Suprapubic skin (tissue), 4 donors: ENCODE measurements around the gene KANK4. TPM values are rescaled to one million over a fixed set of nuclear protein-coding genes. Genes with fewer than 3 reads are reported as not detected.

ENCODE experiments used
- DNase-seq, 2 donors: peaks; one replicate each; pipeline ENCODE4 v3.0.0-alpha.2; 2019; ENCODE audit warnings: low spot score in 2 of 2
- H3K27ac ChIP-seq: fragments of 200-600 bp; sonication (generic); one replicate; pipeline ENCODE4 v1.5.1; 2019
- H3K27me3 ChIP-seq: fragments of 200-600 bp; sonication (generic); one replicate; pipeline ENCODE4 v1.5.1; 2019
- H3K36me3 ChIP-seq: fragments of 200-600 bp; sonication (generic); one replicate; pipeline ENCODE4 v1.5.1; 2019
- H3K4me1 ChIP-seq: fragments of 200-600 bp; sonication (generic); one replicate; pipeline ENCODE4 v1.5.1; 2019
- H3K4me3 ChIP-seq: fragments of 200-600 bp; sonication (generic); one replicate; pipeline ENCODE4 v1.5.1; 2019; ENCODE audit warnings: mild to moderate bottlenecking
- H3K9me3 ChIP-seq: fragments of 200-600 bp; sonication (generic); one replicate; pipeline ENCODE4 v1.5.1; 2019
- EP300 ChIP-seq: sonication (generic); formaldehyde crosslinking; IDR thresholded peaks from one replicate; pipeline ENCODE4 v1.6.1; 2017; ENCODE audit warnings: antibody characterized with exemption
- POLR2A ChIP-seq, 2 donors: fragments of 450-650 bp; IDR thresholded peaks; one replicate each; pipeline ENCODE4 v1.6.1; 2017; ENCODE audit warnings: antibody characterized with exemption in 2 of 2, mild to moderate bottlenecking in 2 of 2, moderate library complexity in 2 of 2
- POLR2AphosphoS5 ChIP-seq, 3 donors: sonication (generic); formaldehyde crosslinking; IDR thresholded peaks; one replicate each; pipeline ENCODE4 v1.6.1; 2017; ENCODE audit warnings: antibody characterized with exemption in 3 of 3
- WGBS: methylation state at CpG from one replicate; pipeline ENCODE4 v1.1.5; 2018; 5-methylcytosine and 5-hydroxymethylcytosine counted together
- total RNA-seq, 4 donors: library from RNA; depleted of rRNA; stranded (reverse); fragments of >200 nt; gene quantifications; one replicate each; pipeline ENCODE4 v1.1.0, GENCODE V29; 2016
- TF ChIP-seq, protein P1 (sequence below), 2 donors: fragments of 200-600 bp in 1 of 2; fragments of 450-650 bp in 1 of 2; sonication (generic) in 1 of 2; IDR thresholded peaks; one replicate each; pipeline ENCODE4 v1.5.1; 2016 to 2019; ENCODE audit warnings: antibody characterized with exemption in 2 of 2, mild to moderate bottlenecking in 1 of 2, moderate library complexity in 1 of 2

KANK4 gene
- total RNA-seq, 4 donors from 2014 or later = 0.16 to 1.3 (median 0.54) TPM

DNA sequence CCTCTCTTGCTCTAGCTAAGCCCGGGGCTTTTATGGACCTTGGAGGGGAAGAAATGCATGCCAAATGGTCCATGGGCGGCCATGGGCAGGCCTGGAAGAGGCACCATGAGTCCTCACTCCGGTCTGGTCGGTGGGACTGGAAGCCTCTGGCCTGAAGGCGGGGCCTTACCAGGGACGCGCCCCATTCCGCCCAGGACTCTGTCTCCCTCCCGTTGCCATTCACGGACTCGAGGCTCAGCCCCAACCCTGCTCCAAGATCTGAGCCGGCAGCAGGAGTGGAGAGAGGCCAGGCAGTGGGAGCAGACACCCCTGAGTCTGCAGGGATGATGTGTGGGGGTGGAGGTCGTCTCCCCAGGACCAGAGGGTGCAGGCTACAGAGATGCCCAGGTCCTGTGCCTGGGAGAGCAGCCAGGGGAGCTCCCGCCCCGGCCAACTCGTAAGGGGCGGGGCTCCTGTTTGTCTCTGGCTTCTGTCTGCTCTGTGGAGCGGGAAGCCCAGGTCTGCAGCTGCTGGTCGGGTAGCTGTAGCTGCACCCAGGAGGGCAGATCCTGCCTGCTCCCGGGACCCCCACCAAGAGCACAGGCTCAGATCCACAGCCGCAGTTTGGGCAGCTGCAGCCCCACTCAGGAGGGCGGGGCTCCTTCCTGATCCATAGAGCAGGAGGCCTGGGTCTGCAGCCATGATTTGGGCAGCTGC lies 8.3 kb upstream of the KANK4 start:
- Histone ChIP-seq H3K4me3 (no peak overlapping the region), H3K27ac (no peak overlapping the region), H3K9me3 (no peaks in the 10 kb centered on the region), H3K27me3 (peaks cover 7% of the 10 kb centered on the region), H3K36me3 (no peaks in the 10 kb centered on the region), H3K4me1 (peaks cover 10% of the 10 kb centered on the region)
- no peak for DNase-seq
- WGBS = 57% methylated on average over 15 of the region's 22 CpGs
- TF ChIP-seq EP300 (no peak), POLR2A (IDR thresholded peaks at IDR 0.05) (no peak), POLR2AphosphoS5 (IDR thresholded peaks at IDR 0.05) (no peak)
- TF ChIP-seq, protein P1, sequence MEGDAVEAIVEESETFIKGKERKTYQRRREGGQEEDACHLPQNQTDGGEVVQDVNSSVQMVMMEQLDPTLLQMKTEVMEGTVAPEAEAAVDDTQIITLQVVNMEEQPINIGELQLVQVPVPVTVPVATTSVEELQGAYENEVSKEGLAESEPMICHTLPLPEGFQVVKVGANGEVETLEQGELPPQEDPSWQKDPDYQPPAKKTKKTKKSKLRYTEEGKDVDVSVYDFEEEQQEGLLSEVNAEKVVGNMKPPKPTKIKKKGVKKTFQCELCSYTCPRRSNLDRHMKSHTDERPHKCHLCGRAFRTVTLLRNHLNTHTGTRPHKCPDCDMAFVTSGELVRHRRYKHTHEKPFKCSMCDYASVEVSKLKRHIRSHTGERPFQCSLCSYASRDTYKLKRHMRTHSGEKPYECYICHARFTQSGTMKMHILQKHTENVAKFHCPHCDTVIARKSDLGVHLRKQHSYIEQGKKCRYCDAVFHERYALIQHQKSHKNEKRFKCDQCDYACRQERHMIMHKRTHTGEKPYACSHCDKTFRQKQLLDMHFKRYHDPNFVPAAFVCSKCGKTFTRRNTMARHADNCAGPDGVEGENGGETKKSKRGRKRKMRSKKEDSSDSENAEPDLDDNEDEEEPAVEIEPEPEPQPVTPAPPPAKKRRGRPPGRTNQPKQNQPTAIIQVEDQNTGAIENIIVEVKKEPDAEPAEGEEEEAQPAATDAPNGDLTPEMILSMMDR (IDR thresholded peaks at IDR 0.05) = no peak

DNA sequence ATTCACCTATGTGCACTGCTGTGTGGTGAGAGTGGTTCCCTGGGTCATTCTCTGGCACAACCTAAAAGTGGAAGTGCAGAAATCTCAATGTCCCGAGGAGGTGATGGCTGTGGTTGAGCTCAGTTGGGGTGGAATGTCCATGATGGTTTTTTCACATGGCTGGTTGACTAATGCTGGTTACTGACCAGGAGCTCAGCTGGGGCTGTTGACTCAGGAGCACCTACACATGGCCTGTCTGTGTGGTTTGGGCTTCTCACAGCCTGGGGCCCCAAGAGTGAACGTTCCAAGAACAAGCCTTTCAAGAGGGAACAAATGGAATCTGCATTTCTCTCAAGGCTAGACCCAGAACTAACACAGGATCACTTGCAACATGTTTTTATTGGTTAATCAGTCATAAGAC lies 6.4 kb upstream of the KANK4 start:
- Histone ChIP-seq H3K4me1 (peaks cover 10% of the 10 kb centered on the region), H3K36me3 (no peaks in the 10 kb centered on the region), H3K27ac (no peak overlapping the region), H3K4me3 (no peak overlapping the region), H3K27me3 (peaks cover 9% of the 10 kb centered on the region), H3K9me3 (no peaks in the 10 kb centered on the region)
- whole genome bisulfite sequencing = 83% methylated on average over 2 of the region's 2 CpGs
- TF ChIP-seq, protein P1 (IDR thresholded peaks at IDR 0.05) = no peak
- no peak for TF ChIP-seq POLR2AphosphoS5 (IDR thresholded peaks at IDR 0.05)
- no peak for TF ChIP-seq POLR2A (IDR thresholded peaks at IDR 0.05)
- no peak for TF ChIP-seq EP300
- no peak for DNase-seq

DNA sequence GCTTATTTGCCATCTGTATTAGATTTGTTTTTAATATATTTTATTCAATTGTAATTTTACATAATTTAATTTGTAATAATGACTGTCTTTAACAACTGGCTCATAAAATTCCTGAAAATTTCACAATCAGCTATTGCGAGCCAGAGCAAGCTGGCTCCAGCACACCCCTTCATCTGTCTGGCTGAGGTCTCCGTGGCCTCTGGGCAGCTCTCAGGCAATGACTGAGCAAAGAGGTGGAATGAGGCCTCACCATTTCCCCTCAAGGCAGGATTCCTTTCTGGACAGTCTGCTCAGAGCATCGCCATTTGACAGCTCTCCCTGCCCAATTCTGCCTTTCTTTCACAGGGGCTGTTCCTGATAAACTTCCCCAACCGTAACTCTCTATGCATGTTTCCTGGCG lies 5.8 kb upstream of the KANK4 start:
- Histone ChIP-seq H3K4me1 (peaks cover 10% of the 10 kb centered on the region), H3K27ac (no peak overlapping the region), H3K36me3 (no peaks in the 10 kb centered on the region), H3K4me3 (no peak overlapping the region), H3K9me3 (no peaks in the 10 kb centered on the region), H3K27me3 (peaks cover 10% of the 10 kb centered on the region)
- TF ChIP-seq POLR2AphosphoS5 (IDR thresholded peaks at IDR 0.05) (no peak), POLR2A (IDR thresholded peaks at IDR 0.05) (no peak), EP300 (no peak)
- TF ChIP-seq, protein P1 (IDR thresholded peaks at IDR 0.05) = no peak
- WGBS = 42% methylated on average over 5 of the region's 5 CpGs
- no peak for DNase-seq

DNA sequence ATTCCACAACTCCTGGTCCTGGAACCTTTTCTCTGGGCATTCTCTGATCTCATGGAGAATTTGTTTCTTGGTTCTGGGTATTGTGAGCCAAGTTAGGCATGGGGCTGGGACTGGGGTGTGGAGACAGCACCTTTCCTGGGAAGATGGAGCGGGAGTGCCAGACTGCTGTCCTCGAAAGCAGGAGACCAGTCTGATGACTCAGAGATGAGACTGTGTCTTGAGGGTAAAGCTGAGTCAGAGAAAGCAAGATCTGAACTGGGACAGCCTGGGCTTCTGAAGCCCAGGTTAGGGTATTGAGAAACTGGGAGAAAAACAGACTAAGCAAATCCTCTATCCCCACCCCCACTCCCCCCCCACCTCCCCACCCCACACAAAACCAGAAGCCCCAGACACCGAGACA lies 2.2 kb upstream of the KANK4 start:
- TF ChIP-seq, protein P1 (IDR thresholded peaks at IDR 0.05) = no peak
- Histone ChIP-seq H3K27ac (no peak overlapping the region), H3K4me3 (no peak overlapping the region), H3K9me3 (no peaks in the 10 kb centered on the region), H3K27me3 (peaks cover 37% of the 10 kb centered on the region), H3K4me1 (peaks cover 14% of the 10 kb centered on the region), H3K36me3 (no peaks in the 10 kb centered on the region)
- DNase-seq = no peak
- 42% methylated on average over 3 of the region's 3 CpGs for WGBS

DNA sequence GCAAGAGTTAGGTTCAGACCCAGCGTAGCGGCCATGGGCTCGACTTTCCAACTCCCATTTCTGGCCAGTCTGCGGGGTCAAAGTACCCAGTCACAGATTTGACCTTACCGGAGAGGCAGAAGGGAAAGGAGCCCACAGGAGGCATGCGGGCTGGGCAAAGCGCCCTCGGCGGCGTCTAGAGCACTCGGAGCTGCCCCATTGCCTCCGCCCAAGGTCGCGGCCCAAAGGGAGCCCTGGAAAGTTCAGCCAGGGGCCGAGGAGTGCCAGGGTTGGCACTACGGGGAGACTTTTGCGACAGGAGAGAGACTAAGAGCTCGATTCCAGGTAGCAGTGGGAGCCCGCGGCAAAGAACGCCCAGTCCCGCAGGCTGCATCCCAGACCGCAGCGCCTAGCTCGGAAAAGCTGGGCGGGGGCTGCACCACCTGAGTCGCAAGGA lies 896 bp downstream of the KANK4 start:
- H3K9me3 ChIP-seq = no peaks in the 10 kb centered on the region
- WGBS = 35% methylated on average over 10 of the region's 27 CpGs
- TF ChIP-seq EP300 = no peak
- TF ChIP-seq, protein P1 (IDR thresholded peaks at IDR 0.05) = no peak
- no peak for TF ChIP-seq POLR2A (IDR thresholded peaks at IDR 0.05)
- TF ChIP-seq POLR2AphosphoS5 (IDR thresholded peaks at IDR 0.05) = no peak
- peaks cover 14% of the 10 kb centered on the region for H3K4me1 ChIP-seq
- no peaks in the 10 kb centered on the region for H3K36me3 ChIP-seq
- H3K4me3 ChIP-seq = peak overlapping the region; percentile 50
- H3K27me3 ChIP-seq = peaks cover 40% of the 10 kb centered on the region
- no peak overlapping the region for H3K27ac ChIP-seq
- no peak for DNase-seq
